Thoracic aorta endothelial cell (primary cell): ENCODE data around the gene KBTBD7. TPM values are rescaled to one million over a fixed set of nuclear protein-coding genes. Genes with fewer than 3 reads are reported as not detected.

Source experiments
- total RNA-seq: library from RNA; depleted of rRNA; stranded (reverse); fragments of >200 nt; gene quantifications from 2 replicates; pipeline ENCODE4 v1.2.3, GENCODE V29; 2012

KBTBD7 gene
- 5.2 and 6.2 TPM in 2 replicates for total RNA-seq

DNA sequence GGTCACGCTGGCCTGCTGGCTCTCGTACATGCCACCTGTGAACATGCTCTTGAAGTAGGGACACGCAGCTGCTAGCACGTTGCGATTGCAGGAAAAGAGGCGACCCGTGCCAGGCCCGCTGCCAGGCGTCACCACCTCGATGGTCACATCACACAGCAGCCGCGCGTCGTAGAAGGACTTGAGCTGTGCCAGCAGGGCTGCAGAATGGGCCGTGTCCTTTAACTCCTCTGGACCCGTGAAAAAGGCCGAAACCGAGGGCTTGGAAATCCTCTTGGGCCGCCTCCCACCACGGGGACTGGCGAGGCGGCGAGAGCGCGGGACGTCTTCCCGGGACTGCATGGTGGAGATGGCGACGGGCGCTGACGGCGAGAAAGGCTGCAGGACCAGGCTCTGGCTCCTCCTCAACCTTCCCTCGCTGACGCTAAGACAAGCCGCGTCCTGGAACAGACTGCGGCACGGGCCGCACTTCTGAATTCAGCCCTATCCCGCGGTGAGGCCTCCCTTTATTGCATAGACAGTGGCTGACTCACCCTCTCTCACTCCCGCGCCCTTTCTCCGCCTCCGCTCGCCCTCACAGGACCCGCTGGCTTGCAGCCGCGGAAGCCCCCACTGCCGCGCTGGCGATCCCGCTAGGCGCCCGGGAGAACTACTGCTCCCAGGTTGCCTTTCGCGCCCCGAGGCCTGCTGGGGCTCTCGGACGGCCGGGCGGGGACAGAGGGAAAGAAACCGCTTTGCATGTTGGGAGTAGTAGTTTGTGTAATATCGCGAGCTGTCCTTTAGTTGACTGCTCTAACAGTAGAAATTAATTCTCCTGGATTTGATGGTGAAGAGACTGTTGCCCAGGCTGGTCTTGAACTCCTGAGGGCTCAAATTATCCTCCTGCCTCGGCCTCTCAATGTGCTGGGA is at the start of gene KBTBD7:
KBTBD7 (minus strand) TSS at position 651 of the 906 bp plus-strand sequence; CDS start at position 339, 312 bp downstream.

Other genes starting within 250 kb of the KBTBD7 start
- gene ELF1, start 175.3 kb downstream of the KBTBD7 start, total RNA-seq, result 85.9 and 92.4 TPM in 2 replicates
- 10.3 and 11.0 TPM in 2 replicates for gene WBP4, start 133.1 kb downstream of the KBTBD7 start, total RNA-seq
- 12.5 and 14.3 TPM in 2 replicates for gene KBTBD6, start 61.8 kb downstream of the KBTBD7 start, total RNA-seq
- gene MTRF1, start 69.0 kb upstream of the KBTBD7 start, total RNA-seq, result 16.4 and 18.1 TPM in 2 replicates
- 23.0 and 30.9 TPM in 2 replicates for gene NAA16, start 116.7 kb upstream of the KBTBD7 start, total RNA-seq